Transverse colon (tissue), 3 donors: ENCODE measurements around the gene CELF4.

ENCODE experiments used
- POLR2A ChIP-seq: fragments of 450-650 bp; IDR thresholded peaks from one replicate; pipeline ENCODE4 v1.6.1; 2016; ENCODE audit warnings: antibody characterized with exemption, mild to moderate bottlenecking, moderate library complexity
- POLR2AphosphoS5 ChIP-seq, 3 donors: sonication (generic); formaldehyde crosslinking; IDR thresholded peaks; one replicate each; pipeline ENCODE4 v1.6.1; 2016; ENCODE audit warnings: antibody characterized with exemption in 3 of 3

DNA sequence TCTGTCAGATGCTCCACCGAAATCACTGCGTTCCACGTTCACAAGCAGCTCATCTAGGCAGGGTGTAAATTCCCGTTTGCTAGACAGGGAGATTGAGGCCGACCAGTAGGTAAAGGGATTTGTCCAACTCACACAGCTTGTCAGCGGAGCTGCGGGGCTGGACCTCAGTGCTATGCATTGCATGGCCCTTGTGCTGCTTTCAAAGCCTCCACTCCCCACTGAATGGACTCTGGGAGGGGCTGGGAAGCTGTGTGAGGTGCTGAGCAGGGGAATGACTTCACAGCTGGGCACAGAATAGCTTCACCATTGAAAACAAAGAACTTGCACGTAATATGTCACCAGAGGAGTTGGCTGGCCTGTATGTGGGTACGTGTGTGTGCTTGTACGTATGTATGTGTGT lies 21.4 kb downstream of the CELF4 start:
- TF ChIP-seq POLR2A (no peak), POLR2AphosphoS5 (IDR thresholded peaks at IDR 0.05) (no peak)
